ENCODE data around the gene NFE2L2. TPM values are rescaled to one million over a fixed set of nuclear protein-coding genes. Genes with fewer than 3 reads are reported as not detected.

The NFE2L2 gene
- total and polyA plus RNA-seq, 2 donors (not counting 3 experiments of a cell fraction or from before 2014, with no cell fraction given), result 57.1 to 66.2 TPM

GRCh38 chr2:177287814-177288213 lies 23.3 kb upstream of the NFE2L2 start:
- H3K79me2 ChIP-seq (ENCODE audit: control insufficient read depth, insufficient read depth, low read length), result no peaks in the 10 kb centered on the region
- DNase-seq (ENCODE audit: low read depth, low spot score) (no peak), FAIRE-seq (no peak)
- no peaks in the 10 kb centered on the region for H4K20me1 ChIP-seq (replicated peaks; ENCODE audit: control insufficient read depth, extremely low read depth, insufficient read depth, low read length)
- ChIA-PET POLR2A (no interaction called here), CTCF (no interaction called here)
- intact Hi-C loops (cut with micrococcal nuclease), result loop anchor here (2.0 kb wide), 1 partner anchor 13 kb away; no protein-coding TSS in a partner anchor
- H3K27ac ChIP-seq (ENCODE audit: insufficient read depth, low read depth, low read length), result no peak overlapping the region
- no peaks in the 10 kb centered on the region for H3K9me1 ChIP-seq (replicated peaks; ENCODE audit: control insufficient read depth, extremely low read depth, insufficient read depth, low read length)
- dilution Hi-C loops (cut with MboI; ENCODE audit: extremely low pct_ligation_motif_present, low sequenced_read_pairs), result no loop called here
- no TSS peak for BruUV-seq (replicated peaks)
- H3K4me3 ChIP-seq (replicated peaks in 1 of 3; ENCODE audit: insufficient read depth in 1 of 3, low read depth in 1 of 3, low read length in 3 of 3), result no peak overlapping the region
- no peak overlapping the region for H2AFZ ChIP-seq (ENCODE audit: low read depth, low read length)
- H3K27me3 ChIP-seq (ENCODE audit: control insufficient read depth in 2 of 2, insufficient read depth in 2 of 2, low read length in 2 of 2), result no peaks in the 10 kb centered on the region
- H3K4me1 ChIP-seq (ENCODE audit: control insufficient read depth, extremely low read depth, insufficient read depth, low read length), result no peaks in the 10 kb centered on the region
- no peak for TF ChIP-seq CTCF (IDR thresholded peaks at IDR 0.05; ENCODE audit: extremely low read depth in 1 of 2, insufficient read depth in 1 of 2, low read depth in 1 of 2, low read length in 2 of 2)
- H3K4me2 ChIP-seq (ENCODE audit: insufficient read depth, low read length), result no peak overlapping the region
- no peaks in the 10 kb centered on the region for H3K9me3 ChIP-seq (replicated peaks; ENCODE audit: control insufficient read depth, insufficient read depth, low read length)
- H3K9ac ChIP-seq (replicated peaks; ENCODE audit: extremely low read depth, insufficient read depth, low read length), result no peak overlapping the region
- no peaks in the 10 kb centered on the region for H3K36me3 ChIP-seq (ENCODE audit: control insufficient read depth in 2 of 2, extremely low read depth in 1 of 2, insufficient read depth in 2 of 2, low read length in 2 of 2)

GRCh38 chr2:177285892-177286715 lies 21.6 kb upstream of the NFE2L2 start:
- Histone ChIP-seq H4K20me1 (replicated peaks; ENCODE audit: control insufficient read depth, extremely low read depth, insufficient read depth, low read length) (no peaks in the 10 kb centered on the region), H3K9me3 (replicated peaks; ENCODE audit: control insufficient read depth, insufficient read depth, low read length) (no peaks in the 10 kb centered on the region), H3K4me3 (replicated peaks in 1 of 3; ENCODE audit: insufficient read depth in 1 of 3, low read depth in 1 of 3, low read length in 3 of 3) (no peak overlapping the region), H3K27ac (ENCODE audit: insufficient read depth, low read depth, low read length) (no peak overlapping the region), H3K36me3 (ENCODE audit: control insufficient read depth in 2 of 2, extremely low read depth in 1 of 2, insufficient read depth in 2 of 2, low read length in 2 of 2) (no peaks in the 10 kb centered on the region), H3K9me1 (replicated peaks; ENCODE audit: control insufficient read depth, extremely low read depth, insufficient read depth, low read length) (no peaks in the 10 kb centered on the region), H3K4me1 (ENCODE audit: control insufficient read depth, extremely low read depth, insufficient read depth, low read length) (no peaks in the 10 kb centered on the region), H3K79me2 (ENCODE audit: control insufficient read depth, insufficient read depth, low read length) (no peaks in the 10 kb centered on the region), H3K4me2 (ENCODE audit: insufficient read depth, low read length) (no peak overlapping the region), H2AFZ (ENCODE audit: low read depth, low read length) (no peak overlapping the region), H3K27me3 (ENCODE audit: control insufficient read depth in 2 of 2, insufficient read depth in 2 of 2, low read length in 2 of 2) (no peaks in the 10 kb centered on the region), H3K9ac (replicated peaks; ENCODE audit: extremely low read depth, insufficient read depth, low read length) (no peak overlapping the region)
- DNase-seq (ENCODE audit: low read depth, low spot score) (no peak), FAIRE-seq (no peak)
- ChIA-PET CTCF (interaction anchor here (0.7 to 1.2 kb wide), 3 partner anchors 14 to 133 kb away, joined by 3 to 4 read pairs (median 3); no protein-coding TSS in a partner anchor), POLR2A (no interaction called here)
- TF ChIP-seq CTCF (IDR thresholded peaks at IDR 0.05; ENCODE audit: extremely low read depth in 1 of 2, insufficient read depth in 1 of 2, low read depth in 1 of 2, low read length in 2 of 2) (no peak), POLR2AphosphoS5 (IDR thresholded peaks at IDR 0.05; ENCODE audit: insufficient read depth, low read depth, low read length) (no peak), JUN (IDR thresholded peaks at IDR 0.05; ENCODE audit: borderline replicate concordance, insufficient read depth, insufficient read length, low read depth) (no peak), EZH2 (IDR thresholded peaks at IDR 0.05; ENCODE audit: borderline replicate concordance, low read depth, low read length, severe bottlenecking) (no peak), POLR2A (IDR thresholded peaks at IDR 0.05; ENCODE audit: low read depth, low read length) (no peak), FOS (IDR thresholded peaks at IDR 0.05; ENCODE audit: borderline replicate concordance, insufficient read depth, low read length) (no peak), GATA2 (IDR thresholded peaks at IDR 0.05; ENCODE audit: insufficient read depth, insufficient read length, low read depth, low read length) (no peak), MYC (IDR thresholded peaks at IDR 0.05; ENCODE audit: low read depth, low read length) (no peak)
- TF ChIP-seq, protein P1, sequence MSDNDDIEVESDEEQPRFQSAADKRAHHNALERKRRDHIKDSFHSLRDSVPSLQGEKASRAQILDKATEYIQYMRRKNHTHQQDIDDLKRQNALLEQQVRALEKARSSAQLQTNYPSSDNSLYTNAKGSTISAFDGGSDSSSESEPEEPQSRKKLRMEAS (IDR thresholded peaks at IDR 0.05; ENCODE audit: insufficient read depth, insufficient read length), result no peak
- dilution Hi-C loops (cut with MboI; ENCODE audit: extremely low pct_ligation_motif_present, low sequenced_read_pairs) (no loop called here), intact Hi-C loops (cut with micrococcal nuclease) (no loop called here)
- no TSS peak for BruUV-seq (replicated peaks)
